HG03558 (cell line): ENCODE results near the gene IFNAR1.

Source experiments
- ATAC-seq: cut with Tn5 transposase; IDR thresholded peaks from one replicate; pipeline ENCODE4 v1.9.1; 2021; ENCODE audit warnings: moderate number of reproducible peaks; ENCODE audit not compliant: unreplicated experiment; ENCODE audit errors: extremely low read depth

IFNAR1 gene

GRCh38 chr21:33396436-33396835 lies 71.7 kb downstream of the IFNAR1 start:
- no peak for ATAC-seq

- no peak for ATAC-seq
Measured at GRCh38 chr21:33396951-33397350, 72.2 kb downstream of the IFNAR1 start.

GRCh38 chr21:33397717-33398116 lies 72.9 kb downstream of the IFNAR1 start:
- no peak for ATAC-seq

- no peak for ATAC-seq
Measured at GRCh38 chr21:33398361-33398760, 73.6 kb downstream of the IFNAR1 start.

- no peak for ATAC-seq
Measured at GRCh38 chr21:33401630-33401992, 76.8 kb downstream of the IFNAR1 start.

GRCh38 chr21:33402001-33402979 lies 77.5 kb downstream of the IFNAR1 start:
- no peak for ATAC-seq

GRCh38 chr21:33403128-33403785 lies 78.5 kb downstream of the IFNAR1 start, which contains the start of gene IFNGR2:
Gene IFNGR2 (plus strand): TSS chr21:33403413. CDS start chr21:33403544, 131 bp downstream.
- ATAC-seq: no peak

GRCh38 chr21:33403786-33404585 lies 79.2 kb downstream of the IFNAR1 start:
- ATAC-seq: no peak

GRCh38 chr21:33406493-33406892 lies 81.7 kb downstream of the IFNAR1 start:
- ATAC-seq: no peak
